HG02759 (cell line): ENCODE data around the gene GPR35.

ENCODE experiments used
- ATAC-seq: cut with Tn5 transposase; IDR thresholded peaks from one replicate; pipeline ENCODE4 v1.9.1; 2021; ENCODE audit warnings: mild to moderate bottlenecking, moderate library complexity; ENCODE audit not compliant: unreplicated experiment

The GPR35 gene

DNA sequence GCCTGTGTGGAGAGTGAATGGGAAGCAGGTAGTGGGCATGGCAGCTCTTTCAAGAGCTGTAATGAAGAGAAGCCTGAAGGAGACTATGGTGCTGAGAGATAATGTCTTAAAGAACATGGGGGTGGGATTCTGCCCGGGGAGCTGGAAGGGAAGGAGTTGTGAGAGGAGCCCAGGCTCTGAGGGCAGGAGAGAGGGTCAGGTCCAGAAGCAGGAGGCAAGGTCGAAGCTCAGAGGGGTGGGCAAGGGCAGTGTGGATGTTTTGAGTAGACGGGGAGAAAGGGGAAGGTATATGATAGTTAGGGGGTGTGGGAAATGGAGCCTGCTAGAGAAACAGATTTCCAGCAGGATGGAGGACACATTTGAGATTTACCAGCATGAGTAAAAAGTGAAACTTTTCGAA, 36.6 kb upstream of the GPR35 start:
- no peak for ATAC-seq

DNA sequence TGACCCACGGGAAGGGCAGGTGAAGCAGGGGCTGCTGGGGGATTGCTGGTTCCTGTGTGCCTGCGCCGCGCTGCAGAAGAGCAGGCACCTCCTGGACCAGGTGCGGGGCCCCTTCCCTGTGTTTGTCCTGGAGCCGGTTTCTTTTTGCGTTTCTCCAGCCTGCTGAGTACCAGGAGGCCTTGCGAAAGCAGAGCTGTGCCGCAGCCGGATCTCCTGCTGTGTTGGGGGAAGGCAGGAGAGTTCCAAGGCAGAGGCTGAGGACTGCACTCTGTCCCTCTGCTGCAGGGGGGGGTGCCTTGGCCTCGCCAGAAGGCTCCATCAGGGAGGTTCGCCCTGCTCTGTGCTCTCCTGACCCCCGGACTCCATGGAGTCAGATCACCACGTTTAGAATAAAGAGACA, 35.9 kb upstream of the GPR35 start:
- ATAC-seq = no peak

DNA sequence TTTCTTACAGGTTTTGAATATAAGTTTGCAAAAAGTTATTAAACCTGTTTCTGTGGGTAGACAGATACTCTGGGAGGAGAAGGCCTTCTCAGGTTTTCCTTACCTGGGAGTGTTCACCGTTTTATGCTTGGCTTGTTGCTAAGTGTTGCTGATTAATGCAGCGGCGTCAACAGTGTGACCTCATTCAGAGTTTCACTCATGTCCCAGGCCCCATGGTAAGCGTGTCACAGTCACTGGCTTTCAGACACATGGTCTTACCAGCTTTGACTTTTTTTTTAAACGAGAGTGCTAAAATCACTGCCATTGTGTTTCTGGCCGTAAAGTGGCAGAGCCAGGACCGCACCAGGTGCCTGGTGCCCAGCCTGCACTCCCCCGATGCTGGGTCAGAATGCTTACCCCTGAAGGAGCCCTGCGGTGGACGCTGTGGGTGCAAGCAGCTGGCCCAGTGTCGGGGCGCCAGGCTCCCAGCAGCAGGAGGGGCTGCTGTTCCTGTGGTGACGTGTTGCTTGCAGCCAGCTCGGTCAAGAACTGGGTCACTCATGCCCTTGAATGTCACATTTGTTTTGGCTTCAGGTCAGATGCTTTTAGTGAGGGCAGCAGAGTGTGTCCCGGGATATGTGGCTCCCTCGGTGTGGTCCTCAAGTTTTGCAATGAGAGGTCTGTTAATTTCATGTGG, 35.3 kb upstream of the GPR35 start:
- no peak for ATAC-seq

DNA sequence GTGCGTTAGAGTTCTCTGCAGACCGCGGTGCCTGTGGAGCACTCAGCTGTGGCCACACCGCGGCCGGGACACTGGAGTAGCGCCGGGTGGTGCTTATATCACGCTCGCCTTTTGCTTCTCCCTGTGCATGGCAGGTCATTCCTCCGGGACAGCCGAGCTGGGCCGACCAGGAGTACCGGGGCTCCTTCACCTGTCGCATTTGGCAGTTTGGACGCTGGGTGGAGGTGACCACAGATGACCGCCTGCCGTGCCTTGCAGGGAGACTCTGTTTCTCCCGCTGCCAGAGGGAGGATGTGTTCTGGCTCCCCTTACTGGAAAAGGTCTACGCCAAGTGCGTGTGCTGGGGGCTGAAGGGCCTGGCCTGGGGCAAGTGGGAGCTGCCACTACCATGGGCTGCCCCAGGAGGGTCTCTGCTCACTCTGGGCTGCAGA, 34.6 kb upstream of the GPR35 start:
- no peak for ATAC-seq

DNA sequence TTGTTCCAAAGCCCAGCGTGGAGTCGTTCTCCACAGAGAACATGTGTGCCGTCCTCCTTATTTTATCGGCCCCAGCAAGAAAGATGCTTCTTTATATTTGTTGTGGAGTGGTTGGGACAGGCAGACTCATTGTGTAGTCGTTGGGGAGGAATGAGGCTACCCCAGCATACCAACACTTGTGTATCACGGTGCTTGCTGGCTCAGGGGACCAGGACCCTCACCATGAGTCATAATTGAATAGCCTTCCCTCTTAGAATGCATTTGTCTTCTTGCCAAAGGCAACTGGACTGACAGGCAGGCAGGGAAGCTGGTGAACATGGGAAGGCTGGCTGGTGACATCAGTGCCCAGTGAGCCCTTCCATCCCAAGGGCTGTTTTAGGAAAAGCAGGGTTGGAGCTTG, 34.1 kb upstream of the GPR35 start:
- no peak for ATAC-seq

DNA sequence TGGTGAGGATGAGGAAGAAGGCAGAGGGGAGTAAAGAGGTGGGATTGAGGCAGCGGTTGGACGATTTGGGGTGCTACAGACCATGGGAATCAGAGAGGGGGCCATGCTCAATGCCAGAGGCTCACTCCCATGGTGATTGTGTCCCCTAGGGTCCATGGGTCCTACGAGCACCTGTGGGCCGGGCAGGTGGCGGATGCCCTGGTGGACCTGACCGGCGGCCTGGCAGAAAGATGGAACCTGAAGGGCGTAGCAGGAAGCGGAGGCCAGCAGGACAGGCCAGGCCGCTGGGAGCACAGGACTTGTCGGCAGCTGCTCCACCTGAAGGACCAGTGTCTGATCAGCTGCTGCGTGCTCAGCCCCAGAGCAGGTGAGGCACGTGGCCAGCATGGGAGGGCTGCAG, 33.5 kb upstream of the GPR35 start:
- ATAC-seq = no peak

DNA sequence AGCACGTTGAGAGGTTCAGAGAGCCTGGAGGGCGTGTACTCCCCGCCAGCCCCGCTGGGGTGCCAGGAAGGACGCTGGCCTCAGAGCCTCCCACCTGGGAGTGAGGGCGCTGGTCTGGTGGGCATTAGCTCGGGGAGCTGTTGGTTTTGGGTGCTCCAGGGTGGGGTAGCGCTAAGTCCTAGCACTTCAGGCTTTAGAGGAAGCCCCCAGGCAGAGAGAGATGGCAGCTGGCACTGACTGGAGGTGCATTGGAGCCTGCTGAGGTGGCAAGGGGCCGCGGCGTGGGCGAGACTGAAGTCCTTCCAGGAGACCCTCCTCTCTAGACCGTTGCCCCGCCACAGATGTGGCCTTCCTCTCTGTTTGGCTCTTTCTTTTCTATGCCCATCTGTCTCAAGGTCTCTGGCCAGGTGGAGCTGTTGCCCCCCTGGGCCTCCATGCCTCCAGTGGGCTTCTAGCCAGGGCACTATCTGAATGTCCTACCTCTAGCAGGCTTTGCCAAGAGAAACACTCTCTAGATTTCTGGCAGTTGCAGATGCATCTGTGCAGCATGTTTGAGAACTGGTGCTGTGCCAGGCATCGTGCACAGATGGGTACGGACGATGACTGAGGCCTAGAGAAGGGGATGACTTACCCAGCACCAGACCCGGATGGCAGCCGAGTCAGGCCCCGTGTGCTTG, 32.1 kb upstream of the GPR35 start:
- ATAC-seq = no peak

DNA sequence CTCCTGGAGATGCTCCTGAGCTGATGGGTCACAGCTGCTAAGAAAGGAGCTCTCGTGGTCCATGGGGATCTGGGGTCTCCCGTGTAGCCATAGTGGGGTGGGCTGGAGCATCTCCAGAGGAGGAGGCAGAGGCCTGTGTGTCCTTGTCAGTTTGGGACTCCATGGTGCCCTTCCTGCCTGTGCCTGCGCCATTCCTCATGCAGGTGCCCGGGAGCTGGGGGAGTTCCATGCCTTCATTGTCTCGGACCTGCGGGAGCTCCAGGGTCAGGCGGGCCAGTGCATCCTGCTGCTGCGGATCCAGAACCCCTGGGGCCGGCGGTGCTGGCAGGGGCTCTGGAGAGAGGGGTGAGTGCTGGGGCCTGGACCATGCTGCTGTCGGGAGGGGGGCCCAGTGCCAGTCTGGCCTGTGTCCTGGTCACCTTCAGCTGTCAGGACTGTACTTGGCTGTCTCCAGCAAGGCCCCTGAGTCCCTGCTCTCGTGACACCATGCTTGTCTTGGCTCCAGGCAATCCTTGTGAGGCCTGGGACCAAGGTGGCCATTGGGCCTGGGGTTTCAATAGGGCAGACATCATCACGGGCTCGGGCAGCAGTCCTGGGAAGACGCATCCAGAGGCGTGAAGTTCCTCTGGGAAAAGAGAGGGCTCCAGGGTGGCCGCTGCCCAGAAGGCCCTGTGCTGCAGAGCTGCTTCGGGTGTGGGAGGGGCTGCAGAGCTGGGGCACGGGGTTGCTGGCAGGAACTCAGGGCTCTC, 31.4 kb upstream of the GPR35 start:
- ATAC-seq = no peak

DNA sequence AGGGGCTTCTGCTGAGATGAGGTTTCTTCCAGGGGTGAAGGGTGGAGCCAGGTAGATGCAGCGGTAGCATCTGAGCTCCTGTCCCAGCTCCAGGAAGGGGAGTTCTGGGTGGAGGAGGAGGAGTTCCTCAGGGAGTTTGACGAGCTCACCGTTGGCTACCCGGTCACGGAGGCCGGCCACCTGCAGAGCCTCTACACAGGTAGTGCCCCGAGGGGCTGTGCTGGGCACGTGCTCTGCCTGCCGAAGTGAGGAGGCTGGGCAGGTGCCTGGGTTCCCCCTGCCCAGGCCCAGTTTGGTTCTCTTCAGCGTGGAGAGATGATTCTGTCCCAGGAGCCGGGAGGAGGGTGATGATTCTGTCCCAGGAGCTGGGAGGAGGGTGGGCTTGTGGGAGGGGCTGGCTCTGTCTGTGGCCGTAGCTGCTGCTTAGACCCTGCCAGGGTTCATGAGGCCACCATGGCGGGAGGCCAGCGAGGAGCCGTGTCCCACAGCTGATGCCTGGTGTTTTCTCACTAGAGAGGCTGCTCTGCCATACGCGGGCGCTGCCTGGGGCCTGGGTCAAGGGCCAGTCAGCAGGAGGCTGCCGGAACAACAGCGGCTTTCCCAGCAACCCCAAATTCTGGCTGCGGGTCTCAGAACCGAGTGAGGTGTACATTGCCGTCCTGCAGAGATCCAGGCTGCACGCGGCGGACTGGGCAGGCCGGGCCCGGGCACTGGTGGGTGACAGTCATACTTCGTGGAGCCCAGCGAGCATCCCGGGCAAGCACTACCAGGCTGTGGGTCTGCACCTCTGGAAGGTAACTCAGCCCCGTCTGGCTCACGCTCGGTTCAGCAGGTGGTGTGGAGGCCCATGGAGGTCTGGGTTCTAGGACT, 30.5 kb upstream of the GPR35 start:
- ATAC-seq = no peak

DNA sequence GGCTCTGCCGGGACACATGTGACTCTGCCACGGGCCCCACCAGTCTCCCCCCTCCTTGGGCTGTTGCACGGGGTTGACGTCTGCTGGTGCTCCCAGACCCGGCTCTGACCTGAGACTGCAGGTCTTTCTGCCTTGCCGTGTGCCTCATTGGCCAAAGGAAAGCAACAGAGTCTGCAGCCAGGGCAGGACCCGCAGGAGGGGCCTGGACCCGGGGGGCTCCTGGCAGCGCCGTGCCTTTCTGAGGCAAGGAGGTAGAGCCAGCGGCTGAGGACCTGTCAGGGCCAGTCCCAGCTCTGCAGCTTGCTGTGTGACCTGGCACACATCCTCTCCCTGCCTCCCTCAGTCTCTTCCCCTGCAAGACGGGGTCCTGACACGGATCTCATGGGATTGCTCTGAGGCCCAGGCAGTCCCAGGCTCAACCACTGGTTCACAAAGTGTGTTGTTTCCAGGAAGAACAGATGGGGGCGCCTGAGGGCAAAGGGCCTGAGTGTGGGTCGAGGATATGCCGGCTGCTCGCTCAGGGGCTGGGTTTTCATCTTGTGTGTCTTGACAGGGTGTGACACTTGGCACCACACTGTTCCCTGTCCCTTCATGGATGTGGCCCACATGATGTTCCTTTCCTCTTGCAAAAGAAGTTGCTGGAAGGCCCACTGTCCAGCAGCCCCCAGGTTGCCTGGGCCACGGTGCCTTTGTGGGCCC, 29.8 kb upstream of the GPR35 start:
- ATAC-seq = no peak

DNA sequence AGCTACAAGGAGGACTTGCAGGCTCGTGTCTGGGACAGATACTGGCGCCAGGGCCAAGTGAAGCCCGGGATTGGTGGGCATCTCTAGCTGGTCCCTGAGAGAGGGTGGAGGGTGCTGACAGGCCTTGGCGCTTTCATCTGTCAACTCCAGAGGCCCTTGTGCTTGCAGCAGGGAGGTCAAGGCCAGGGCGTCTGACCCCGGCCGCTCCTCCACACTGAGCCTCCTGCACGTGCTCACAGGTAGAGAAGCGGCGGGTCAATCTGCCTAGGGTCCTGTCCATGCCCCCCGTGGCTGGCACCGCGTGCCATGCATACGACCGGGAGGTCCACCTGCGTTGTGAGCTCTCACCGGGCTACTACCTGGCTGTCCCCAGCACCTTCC, 29.2 kb upstream of the GPR35 start:
- no peak for ATAC-seq

DNA sequence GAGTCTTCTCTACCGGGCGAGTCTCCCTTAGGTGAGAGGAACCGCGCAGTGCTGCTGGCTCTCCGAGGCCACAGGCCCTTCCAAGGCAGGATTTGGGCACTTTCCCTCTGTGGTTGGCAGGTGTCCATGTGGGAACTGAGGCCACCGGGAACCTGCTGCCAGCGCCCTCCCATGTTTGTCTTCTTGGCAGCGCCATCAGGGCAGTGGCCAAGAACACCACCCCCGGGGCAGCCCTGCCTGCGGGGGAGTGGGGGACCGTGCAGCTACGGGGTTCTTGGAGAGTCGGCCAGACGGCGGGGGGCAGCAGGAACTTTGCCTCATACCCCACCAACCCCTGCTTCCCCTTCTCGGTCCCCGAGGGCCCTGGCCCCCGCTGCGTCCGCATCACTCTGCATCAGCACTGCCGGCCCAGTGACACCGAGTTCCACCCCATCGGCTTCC, 28.8 kb upstream of the GPR35 start:
- ATAC-seq = no peak

DNA sequence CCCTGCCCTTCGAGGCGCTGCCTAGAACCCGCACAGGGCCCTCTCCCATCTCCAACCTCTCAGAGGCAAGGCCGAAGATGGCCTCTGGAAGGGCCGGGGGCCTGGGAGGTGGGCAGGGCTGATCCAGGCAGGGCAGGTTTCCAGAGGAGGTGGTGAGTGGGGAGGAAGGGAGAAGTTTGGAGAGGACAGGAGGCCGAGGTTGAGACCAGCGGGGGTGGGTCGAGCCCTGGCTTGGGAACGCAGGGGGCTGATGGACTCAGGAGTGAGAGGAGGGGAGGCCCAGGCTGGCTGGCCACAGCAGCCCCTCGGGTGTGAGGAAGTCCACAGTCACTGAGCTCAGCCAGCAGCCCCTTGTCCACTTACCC, 28.2 kb upstream of the GPR35 start:
- ATAC-seq = no peak

DNA sequence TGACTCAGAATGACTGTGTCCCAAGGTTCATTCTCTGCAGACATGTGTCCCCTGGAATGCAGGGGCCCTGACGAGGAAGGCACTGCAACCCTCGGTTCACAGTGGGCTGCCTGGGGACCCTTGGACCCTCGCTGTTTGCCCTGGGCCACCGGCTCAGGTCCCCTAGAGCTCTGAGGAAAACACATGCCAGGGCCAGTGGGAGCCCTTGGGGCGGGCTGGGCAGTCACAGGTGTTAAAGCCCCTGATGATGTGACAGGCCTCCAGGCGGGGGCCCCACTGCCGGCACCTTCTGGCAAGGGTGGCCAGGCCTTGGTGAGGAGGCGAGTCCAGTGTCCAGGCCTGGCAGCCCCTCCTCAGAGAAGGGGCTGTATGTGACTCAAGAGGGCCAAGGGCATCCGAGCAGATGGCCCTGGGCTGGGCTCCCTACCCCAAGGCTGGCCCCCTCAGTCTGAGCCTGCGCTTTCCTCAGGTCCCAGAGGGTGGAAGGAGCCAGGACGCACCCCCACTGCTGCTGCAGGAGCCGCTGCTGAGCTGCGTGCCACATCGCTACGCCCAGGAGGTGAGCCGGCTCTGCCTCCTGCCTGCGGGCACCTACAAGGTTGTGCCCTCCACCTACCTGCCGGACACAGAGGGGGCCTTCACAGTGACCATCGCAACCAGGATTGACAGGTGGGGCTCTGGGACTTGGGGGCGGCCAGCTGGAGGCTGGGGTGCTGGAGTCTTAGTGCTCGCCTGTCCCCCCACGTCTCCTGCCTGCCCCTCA, 27.7 kb upstream of the GPR35 start:
- ATAC-seq = no peak

DNA sequence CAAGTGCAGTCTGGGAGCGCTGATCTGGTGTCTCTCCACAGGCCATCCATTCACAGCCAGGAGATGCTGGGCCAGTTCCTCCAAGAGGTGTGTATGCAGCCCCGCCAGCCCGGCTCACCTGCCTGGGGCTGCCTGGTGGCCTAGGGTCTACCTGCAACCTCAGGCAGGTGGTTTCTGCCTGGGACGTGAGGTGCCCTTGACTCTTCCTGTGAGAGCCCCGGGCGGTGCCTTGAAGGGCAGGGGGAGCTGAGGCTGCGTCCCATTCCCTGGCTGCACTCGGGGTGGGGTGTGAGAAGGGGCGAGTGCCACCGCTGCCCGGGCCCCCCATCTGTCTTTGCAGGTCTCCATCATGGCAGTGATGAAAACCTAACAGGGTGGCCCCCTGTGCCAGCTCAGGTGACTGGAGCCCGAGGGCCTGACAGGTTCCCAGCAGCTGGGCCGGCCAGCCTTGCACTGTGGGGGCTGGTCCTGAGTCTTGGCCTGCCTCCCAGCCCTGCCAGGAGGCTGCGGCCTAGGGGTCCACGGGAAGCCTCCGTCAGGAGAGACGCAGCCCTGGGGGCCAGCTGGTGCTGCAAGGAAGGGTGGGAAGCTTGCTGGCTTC, 26.9 kb upstream of the GPR35 start:
- no peak for ATAC-seq

DNA sequence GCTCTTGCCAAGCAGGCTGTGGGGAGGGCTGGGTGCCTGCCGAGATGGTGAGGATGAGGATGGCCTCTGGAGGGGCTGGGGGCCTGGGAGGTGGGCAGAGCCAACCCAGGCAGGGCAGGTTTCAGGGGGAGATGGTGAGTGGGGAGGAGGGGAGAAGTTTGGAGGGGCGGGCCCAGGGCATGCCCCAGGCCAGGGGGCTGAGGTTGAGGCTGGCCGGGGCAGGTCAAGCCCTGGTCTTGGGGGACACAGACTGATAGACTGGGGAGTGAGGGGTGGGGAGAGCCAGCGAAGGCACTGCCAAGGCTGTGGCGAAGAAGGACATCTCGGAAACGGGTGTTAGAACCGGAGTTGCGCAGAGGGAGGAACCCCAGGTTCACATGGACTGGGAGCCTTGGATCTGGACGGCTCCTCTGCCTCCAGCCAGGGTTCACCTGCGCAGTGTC, 26.1 kb upstream of the GPR35 start:
- ATAC-seq = no peak

DNA sequence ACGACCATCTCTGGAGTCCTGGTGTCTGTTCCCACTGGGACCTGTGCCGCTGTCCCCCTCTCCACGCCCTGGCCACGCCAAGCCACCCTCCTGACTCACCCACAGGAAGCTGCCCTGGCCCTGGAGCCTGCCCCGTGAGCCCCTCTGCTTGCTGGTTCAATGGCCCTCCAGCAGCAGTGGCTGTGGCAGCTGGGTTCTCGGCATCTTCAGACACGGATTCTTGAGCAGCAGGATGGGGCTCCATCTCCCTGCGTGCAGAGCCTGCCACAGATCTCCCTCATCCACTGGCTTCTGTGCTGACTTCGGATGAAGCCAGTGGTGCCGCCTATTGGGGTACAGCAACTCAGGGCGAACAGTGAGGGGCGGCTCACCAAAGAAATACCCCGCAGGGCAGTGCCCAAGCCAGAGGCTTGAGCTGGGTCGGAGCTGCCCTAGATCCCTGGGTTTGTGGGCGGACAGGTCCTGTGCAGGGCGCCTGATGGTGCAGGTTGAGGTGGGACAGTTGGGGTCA, 24.8 kb upstream of the GPR35 start:
- ATAC-seq = no peak

DNA sequence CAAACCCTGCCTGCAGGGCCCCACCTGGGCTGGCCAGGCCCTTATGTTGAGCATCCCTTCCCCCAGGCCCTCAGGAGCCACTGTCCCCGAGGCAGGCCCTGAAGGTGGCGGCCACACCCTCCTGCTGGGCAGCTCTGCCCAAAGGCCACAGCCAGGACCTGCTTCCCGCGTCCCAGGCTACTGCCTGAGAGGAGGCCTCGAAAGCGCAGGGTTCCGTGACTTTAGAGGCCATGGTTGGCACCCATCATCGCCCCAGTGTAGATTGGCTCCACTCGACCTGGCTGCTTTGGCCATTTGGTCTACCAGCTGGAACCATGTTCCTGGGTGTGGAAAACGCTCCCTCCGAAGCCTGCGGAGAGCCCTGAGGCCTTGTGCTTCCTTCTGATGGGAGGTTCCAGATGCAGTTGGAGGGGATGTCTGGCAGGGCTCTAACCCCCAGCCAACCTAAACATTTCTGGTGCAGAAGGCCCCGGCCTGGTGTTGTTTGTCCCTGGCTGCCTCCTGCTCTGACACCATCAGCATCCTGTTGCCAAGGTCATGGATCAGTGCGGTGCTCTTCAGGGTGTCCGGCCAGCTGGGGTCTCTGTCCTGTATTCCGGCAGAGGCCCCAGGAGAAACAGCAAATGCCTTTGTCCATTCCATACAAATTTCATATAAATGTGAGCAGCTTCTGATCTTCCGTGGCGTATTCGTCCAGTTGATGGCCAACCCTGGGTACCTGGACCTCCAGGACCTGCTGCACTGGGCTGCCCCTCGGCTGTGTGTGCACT, 24.0 kb upstream of the GPR35 start:
- ATAC-seq = no peak

DNA sequence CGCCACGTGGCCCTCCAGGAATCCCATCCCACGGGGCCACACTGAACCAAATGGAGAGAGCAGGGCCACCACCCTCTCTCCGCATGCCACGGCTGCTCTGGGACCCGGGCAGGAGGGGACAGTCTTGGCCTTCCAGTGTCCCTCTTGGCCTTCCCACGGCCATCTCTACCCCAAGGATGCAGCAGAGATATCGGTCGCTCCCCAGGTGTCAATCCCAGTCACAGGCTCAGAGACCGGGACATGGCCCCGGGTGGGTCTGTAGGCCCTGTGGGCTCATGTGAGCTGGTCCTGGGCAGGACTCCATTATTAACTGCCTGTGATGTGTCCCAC, 23.5 kb upstream of the GPR35 start:
- ATAC-seq = no peak
